GM18951 (cell line): ENCODE results near the gene PTPRK.

Experiments
- POLR2A ChIP-seq: IDR thresholded peaks from 4 replicates; pipeline ENCODE4 v1.6.1; 2011; ENCODE audit warnings: mild to moderate bottlenecking; ENCODE audit not compliant: insufficient read length, insufficient read depth; ENCODE audit errors: extremely low read depth
- in situ Hi-C: fragments of 300-500 bp; cut with MboI; formaldehyde crosslinking; loops from one replicate; pipeline ENCODE4 v1.12.0; 2022; ENCODE audit warnings: low sequenced_read_pairs, mixed read lengths, inconsistent platforms; ENCODE audit not compliant: unreplicated experiment

Gene PTPRK

GRCh38 chr6:128047989-128048388 is 472.4 kb downstream of the PTPRK start:
- in situ Hi-C loops = no loop called here
- no peak for TF ChIP-seq POLR2A

GRCh38 chr6:128046033-128046432 is 474.4 kb downstream of the PTPRK start:
- in situ Hi-C loops = no loop called here
- no peak for TF ChIP-seq POLR2A

- TF ChIP-seq POLR2A = no peak
- in situ Hi-C loops = no loop called here
These were observed 480.9 kb downstream of the PTPRK start for GRCh38 chr6:128039543-128039942.

GRCh38 chr6:128036808-128037570 is 483.4 kb downstream of the PTPRK start:
- no peak for TF ChIP-seq POLR2A
- in situ Hi-C loops = no loop called here

- no peak for TF ChIP-seq POLR2A
These were observed 487.2 kb downstream of the PTPRK start for GRCh38 chr6:128033156-128033555.

GRCh38 chr6:128032042-128032441 is 488.4 kb downstream of the PTPRK start:
- in situ Hi-C loops = no loop called here
- TF ChIP-seq POLR2A = no peak

More at GRCh38 chr6:128033156-128033555, 487.2 kb downstream of the PTPRK start:
- in situ Hi-C loops = no loop called here

- in situ Hi-C loops = no loop called here
These were observed 490.6 kb downstream of the PTPRK start for GRCh38 chr6:128029826-128030225.

GRCh38 chr6:128028183-128028582 is 492.2 kb downstream of the PTPRK start:
- TF ChIP-seq POLR2A = no peak
- in situ Hi-C loops = no loop called here

More at GRCh38 chr6:128029826-128030225, 490.6 kb downstream of the PTPRK start:
- no peak for TF ChIP-seq POLR2A

GRCh38 chr6:128025478-128025877 is 494.9 kb downstream of the PTPRK start:
- no peak for TF ChIP-seq POLR2A
- in situ Hi-C loops = no loop called here

- no peak for TF ChIP-seq POLR2A
- in situ Hi-C loops = no loop called here
These were observed 495.4 kb downstream of the PTPRK start for GRCh38 chr6:128024969-128025368.

GRCh38 chr6:128024046-128024445 is 496.4 kb downstream of the PTPRK start:
- in situ Hi-C loops = no loop called here
- no peak for TF ChIP-seq POLR2A

GRCh38 chr6:128018821-128019220 is 501.6 kb downstream of the PTPRK start:
- no peak for TF ChIP-seq POLR2A
- in situ Hi-C loops = no loop called here

GRCh38 chr6:128017288-128017687 is 503.1 kb downstream of the PTPRK start:
- in situ Hi-C loops = no loop called here
- no peak for TF ChIP-seq POLR2A

GRCh38 chr6:128007658-128008057 is 512.7 kb downstream of the PTPRK start:
- no peak for TF ChIP-seq POLR2A
- in situ Hi-C loops = no loop called here
